GM06990 (cell line): ENCODE results near the gene CPED1.

ENCODE experiments used
- DNase-seq: peaks from one replicate; pipeline ENCODE4 v3.0.0-alpha.2; 2011; ENCODE audit not compliant: insufficient read length; ENCODE audit errors: extremely low read depth
- H3K27me3 ChIP-seq: replicated peaks from 2 replicates; pipeline ENCODE4 v1.6.0; 2011; ENCODE audit warnings: low read length; ENCODE audit not compliant: control insufficient read depth, insufficient read depth
- H3K36me3 ChIP-seq: 2 replicates; pipeline ENCODE4 v1.5.1; 2011; ENCODE audit warnings: low read length; ENCODE audit not compliant: control insufficient read depth, insufficient read depth
- H3K4me3 ChIP-seq: replicated peaks from 2 replicates; pipeline ENCODE4 v1.5.1; 2011; ENCODE audit warnings: low read depth, mild to moderate bottlenecking, control low read depth, low read length
- TF ChIP-seq, protein P1 (sequence below): IDR thresholded peaks from 2 replicates; pipeline ENCODE4 v1.5.1; 2011; ENCODE audit warnings: low read length, control low read depth, mild to moderate bottlenecking, inconsistent platforms; ENCODE audit not compliant: insufficient read depth, poor library complexity, severe bottlenecking

Gene CPED1

DNA sequence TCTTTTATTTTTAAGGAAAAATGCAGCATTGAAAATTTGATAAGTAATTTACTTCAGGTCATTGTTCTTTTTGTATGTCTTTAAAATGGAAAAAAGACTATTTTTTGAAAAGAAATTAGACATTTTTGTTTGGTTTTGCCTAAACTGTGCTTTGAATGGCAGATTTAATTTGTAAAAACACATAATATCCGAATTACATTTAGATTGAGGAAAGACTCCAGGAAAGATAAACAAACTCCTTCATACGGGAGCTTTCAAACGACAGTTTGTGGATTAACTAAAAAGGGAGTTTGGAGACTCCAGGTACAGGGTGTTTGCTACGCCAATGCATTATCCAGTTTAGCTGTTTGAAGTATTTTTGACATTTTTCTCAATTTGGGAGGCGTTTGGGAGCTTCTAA lies 36.1 kb downstream of the CPED1 start:
- TF ChIP-seq, protein P1, sequence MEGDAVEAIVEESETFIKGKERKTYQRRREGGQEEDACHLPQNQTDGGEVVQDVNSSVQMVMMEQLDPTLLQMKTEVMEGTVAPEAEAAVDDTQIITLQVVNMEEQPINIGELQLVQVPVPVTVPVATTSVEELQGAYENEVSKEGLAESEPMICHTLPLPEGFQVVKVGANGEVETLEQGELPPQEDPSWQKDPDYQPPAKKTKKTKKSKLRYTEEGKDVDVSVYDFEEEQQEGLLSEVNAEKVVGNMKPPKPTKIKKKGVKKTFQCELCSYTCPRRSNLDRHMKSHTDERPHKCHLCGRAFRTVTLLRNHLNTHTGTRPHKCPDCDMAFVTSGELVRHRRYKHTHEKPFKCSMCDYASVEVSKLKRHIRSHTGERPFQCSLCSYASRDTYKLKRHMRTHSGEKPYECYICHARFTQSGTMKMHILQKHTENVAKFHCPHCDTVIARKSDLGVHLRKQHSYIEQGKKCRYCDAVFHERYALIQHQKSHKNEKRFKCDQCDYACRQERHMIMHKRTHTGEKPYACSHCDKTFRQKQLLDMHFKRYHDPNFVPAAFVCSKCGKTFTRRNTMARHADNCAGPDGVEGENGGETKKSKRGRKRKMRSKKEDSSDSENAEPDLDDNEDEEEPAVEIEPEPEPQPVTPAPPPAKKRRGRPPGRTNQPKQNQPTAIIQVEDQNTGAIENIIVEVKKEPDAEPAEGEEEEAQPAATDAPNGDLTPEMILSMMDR = no peak
- Histone ChIP-seq H3K27me3 (no peaks in the 10 kb centered on the region), H3K4me3 (no peak overlapping the region), H3K36me3 (no peaks in the 10 kb centered on the region)
- DNase-seq = no peak

DNA sequence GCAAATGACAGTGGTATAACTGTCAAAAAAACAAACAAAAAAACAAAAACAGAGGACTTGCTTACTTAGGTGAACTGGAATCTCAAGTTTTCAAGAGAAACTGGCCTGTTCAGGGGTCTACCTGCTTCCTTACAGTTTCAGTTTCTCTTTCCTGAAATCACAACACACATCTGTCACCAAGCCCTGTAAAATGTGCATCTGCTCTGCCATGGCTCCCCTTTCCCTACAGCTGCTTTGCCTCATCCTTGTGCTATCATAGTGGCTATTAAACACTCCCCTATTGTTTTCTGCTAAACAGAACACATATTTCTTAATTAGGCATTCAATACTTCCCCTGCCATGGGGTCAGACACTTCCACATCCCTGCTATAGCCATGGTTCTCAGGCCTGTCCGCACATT lies 37.6 kb downstream of the CPED1 start:
- H3K36me3 ChIP-seq = no peaks in the 10 kb centered on the region
- H3K4me3 ChIP-seq = no peak overlapping the region
- H3K27me3 ChIP-seq = no peaks in the 10 kb centered on the region
- TF ChIP-seq, protein P1 = no peak
- no peak for DNase-seq

DNA sequence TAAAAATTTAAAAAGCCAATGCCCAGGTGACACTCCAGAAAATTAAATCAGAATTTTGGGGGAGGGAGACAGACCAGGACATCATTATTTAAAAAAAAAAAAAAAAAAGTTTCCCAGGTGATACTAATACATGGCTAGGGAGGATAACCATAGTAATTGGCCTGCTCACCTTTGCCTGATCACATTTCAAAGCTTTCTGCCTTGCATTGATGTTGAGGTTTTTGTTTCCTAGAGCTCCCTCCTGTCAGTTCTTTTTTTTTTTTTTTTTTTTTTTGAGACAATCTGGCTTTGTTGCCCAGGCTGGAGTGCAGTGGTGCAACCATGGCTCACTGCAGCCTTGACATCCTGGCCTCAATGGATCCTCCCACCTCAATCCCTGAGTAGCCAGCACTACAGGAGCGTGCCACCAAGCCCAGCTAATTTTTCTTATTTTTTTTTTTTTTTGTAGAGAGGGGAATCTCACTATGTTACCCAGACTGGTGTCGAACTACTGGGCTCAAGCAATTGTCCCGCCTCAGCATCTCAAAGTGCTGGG lies 38.1 kb downstream of the CPED1 start:
- no peaks in the 10 kb centered on the region for H3K36me3 ChIP-seq
- no peak overlapping the region for H3K4me3 ChIP-seq
- TF ChIP-seq, protein P1 = no peak
- DNase-seq = no peak
- no peaks in the 10 kb centered on the region for H3K27me3 ChIP-seq

DNA sequence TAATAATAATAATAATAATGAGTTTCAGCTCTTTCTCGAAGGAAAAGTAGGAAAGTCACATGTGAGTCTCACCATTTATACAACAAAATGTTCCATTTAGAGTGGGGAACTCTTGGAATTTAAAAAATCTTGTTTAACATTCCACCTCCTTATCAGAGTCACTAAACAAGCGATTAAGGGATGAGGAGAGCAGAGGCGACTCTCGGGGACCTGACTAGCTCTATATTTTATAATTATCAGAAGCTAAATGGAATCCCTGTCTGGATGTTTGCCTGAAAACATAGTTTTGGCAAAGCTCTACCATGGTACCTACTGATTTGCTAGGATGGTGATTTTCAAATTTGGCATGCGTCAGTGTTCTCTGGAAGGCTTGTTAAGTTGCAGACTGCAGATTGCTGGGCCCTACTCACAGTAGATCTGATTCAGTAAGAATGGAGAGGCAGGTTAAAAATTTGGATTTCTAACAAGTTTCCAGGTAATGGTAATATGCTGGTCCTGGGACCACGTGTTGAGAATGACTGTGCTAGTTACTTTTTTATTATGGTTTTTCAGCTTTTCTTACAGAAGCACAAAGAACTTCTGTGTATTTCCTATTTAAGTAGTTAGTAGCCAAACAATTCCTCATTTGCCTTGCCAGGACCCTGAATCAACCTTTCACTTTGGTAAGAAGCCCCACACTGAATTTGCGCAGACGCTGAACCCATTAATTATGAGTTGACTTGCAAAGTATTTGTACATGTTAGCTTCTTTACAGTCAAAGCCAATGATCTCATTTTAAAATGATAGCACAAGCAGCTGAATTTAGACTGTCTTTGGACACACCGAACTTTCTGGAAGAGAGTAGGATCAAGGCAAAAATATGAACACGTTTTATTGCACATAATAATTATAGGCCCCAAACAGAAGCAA lies 39.5 kb downstream of the CPED1 start:
- Histone ChIP-seq H3K36me3 (no peaks in the 10 kb centered on the region), H3K27me3 (no peaks in the 10 kb centered on the region), H3K4me3 (no peak overlapping the region)
- TF ChIP-seq, protein P1 = no peak
- no peak for DNase-seq

DNA sequence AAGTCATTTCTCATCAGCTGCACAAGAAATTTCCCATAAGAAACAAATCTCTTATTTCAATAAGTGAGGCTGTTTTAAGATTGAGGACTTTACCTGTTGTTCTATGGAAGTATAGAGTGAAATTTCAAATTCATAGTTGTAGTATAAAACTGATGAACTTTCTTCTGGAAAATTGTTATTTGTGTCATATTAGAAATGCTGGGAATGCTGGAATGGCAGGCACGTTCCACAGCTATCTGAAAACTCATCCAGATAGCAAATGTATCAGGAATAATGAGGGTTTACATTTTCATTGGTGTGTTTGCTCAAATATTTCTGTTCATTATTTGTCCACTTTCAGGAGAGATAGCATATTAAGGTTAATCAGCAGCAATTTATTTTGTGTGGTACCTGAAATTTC lies 40.8 kb downstream of the CPED1 start:
- TF ChIP-seq, protein P1 = no peak
- no peak for DNase-seq
- H3K4me3 ChIP-seq = no peak overlapping the region
- no peaks in the 10 kb centered on the region for H3K27me3 ChIP-seq
- H3K36me3 ChIP-seq = no peaks in the 10 kb centered on the region

DNA sequence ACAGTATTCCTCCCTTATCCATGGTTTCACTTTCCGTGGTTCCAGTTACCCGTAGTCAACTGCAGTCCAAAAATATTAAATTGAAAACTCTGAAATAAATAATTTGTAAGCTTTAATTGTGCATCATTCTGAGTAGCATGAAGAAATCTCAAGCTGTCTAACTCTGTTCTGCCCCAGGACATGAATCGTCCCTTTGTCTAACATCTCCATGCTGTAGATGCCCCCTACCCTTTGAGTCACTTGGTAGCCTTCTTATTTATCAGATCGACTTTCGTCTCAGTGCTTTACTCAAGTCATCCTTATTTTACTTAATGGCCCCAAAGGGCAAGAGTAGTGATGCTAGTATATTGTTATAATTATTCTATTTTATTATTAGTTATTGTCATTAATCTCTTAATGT lies 41.8 kb downstream of the CPED1 start:
- Histone ChIP-seq H3K36me3 (no peaks in the 10 kb centered on the region), H3K4me3 (no peak overlapping the region)

More for the DNA sequence above, 41.8 kb downstream of the CPED1 start:
- no peak for DNase-seq
- H3K27me3 ChIP-seq = no peaks in the 10 kb centered on the region; the same call in 1 of the 2 replicates
- TF ChIP-seq, protein P1 = no peak
